K562 (cell line): ENCODE results near the gene TAF12. TPM values are rescaled to one million over a fixed set of nuclear protein-coding genes. Genes with fewer than 3 reads are reported as not detected.

Experiments used
- ATAC-seq: fragments of 200-7000 bp; cut with Tn5 transposase; 3 replicates; pipeline ENCODE4 v1.9.1; 2020; ENCODE audit warnings: moderate library complexity
- BruUV-seq: library from RNA; stranded (reverse); fragments of 400-500 nt; replicated peaks from 2 replicates; lab custom pipeline; 2021; lab: Mats Ljungman, UMichigan
- CTCF ChIA-PET: fragments of 300-600 bp; formaldehyde crosslinking; extraction: SDS; loops from one replicate; lab custom pipeline; 2021; ENCODE audit warnings: low intra/inter-chr PET ratio; lab: Yijun Ruan, JAX
- POLR2A ChIA-PET: fragments of 300-600, 350-650 bp; sonication (Branson Sonifier 250); formaldehyde crosslinking; extraction: SDS; loops from one replicate; lab custom pipeline; 2021; ENCODE audit warnings: antibody characterized with exemption, inconsistent platforms; lab: Yijun Ruan, JAX
- DNase-seq, 4 experiments: peaks; one replicate each; pipeline versions ENCODE4 v3.0.0 to v3.0.0-alpha.2; 2011 to 2018; ENCODE audit warnings: low spot score in 3 of 4, mixed read lengths in 3 of 4; ENCODE audit errors: extremely low read depth in 1 of 4
- FAIRE-seq: peaks from 2 replicates; lab custom pipeline; 2011; peaks lifted over from hg19 to GRCh38; lab: Jason Lieb, UNC
- H2AFZ ChIP-seq: 2 replicates; pipeline ENCODE4 v1.6.0; 2011; ENCODE audit warnings: low read depth, low read length, control low read depth, inconsistent platforms
- H3K27ac ChIP-seq: fragments of 200-600 bp; 3 replicates; pipeline ENCODE4 v1.8.0; 2011; ENCODE audit warnings: low read depth, mild to moderate bottlenecking, control low read depth, inconsistent platforms, low read length, moderate library complexity, mixed read lengths; ENCODE audit errors: extremely low read depth
- H3K27me3 ChIP-seq, 2 experiments: fragments of 300-600 bp in 1 of 2; 2 replicates in 1 of 2; 3 replicates in 1 of 2; pipeline versions ENCODE4 v1.6.0 to v1.8.0; 2011; ENCODE audit warnings: inconsistent platforms in 2 of 2, low read length in 2 of 2, mild to moderate bottlenecking in 1 of 2, mixed read lengths in 1 of 2, moderate library complexity in 1 of 2; ENCODE audit not compliant: control insufficient read depth in 2 of 2, insufficient read depth in 2 of 2
- H3K36me3 ChIP-seq: fragments of 300-600 bp; 3 replicates; pipeline ENCODE4 v1.8.0; 2011; ENCODE audit warnings: mild to moderate bottlenecking, low read length, inconsistent platforms; ENCODE audit not compliant: control insufficient read depth, insufficient read depth
- H3K4me1 ChIP-seq, 2 experiments: fragments of 200-600 bp in 1 of 2; replicated peaks in 1 of 2; 2 replicates in 1 of 2; 3 replicates in 1 of 2; pipeline versions ENCODE4 v1.5.1 to v1.8.0; 2011; ENCODE audit warnings: inconsistent platforms in 2 of 2, low read length in 2 of 2, mild to moderate bottlenecking in 1 of 2, mixed read lengths in 1 of 2, moderate library complexity in 1 of 2; ENCODE audit not compliant: control insufficient read depth in 2 of 2, insufficient read depth in 2 of 2
- H3K4me2 ChIP-seq: 2 replicates; pipeline ENCODE4 v1.6.1; 2011; ENCODE audit warnings: low read length, control low read depth, inconsistent platforms, mixed read lengths; ENCODE audit not compliant: insufficient read depth
- H3K4me3 ChIP-seq: fragments of 200-600 bp; sonication (generic), shearing (Covaris generic); 2 replicates; pipeline ENCODE4 v1.5.1; 2016; ENCODE audit warnings: control low read depth, inconsistent platforms
- H3K79me2 ChIP-seq: fragments of 200-600 bp; 3 replicates; pipeline ENCODE4 v1.8.0; 2011; ENCODE audit warnings: low read length, inconsistent platforms; ENCODE audit not compliant: control insufficient read depth, insufficient read depth
- H3K9ac ChIP-seq, 2 experiments: 2 replicates each; pipeline versions ENCODE4 v1.6.0 to v1.6.1; 2011; ENCODE audit warnings: low read depth in 2 of 2, low read length in 2 of 2, control low read depth in 1 of 2, inconsistent platforms in 1 of 2, mild to moderate bottlenecking in 1 of 2, mixed read lengths in 1 of 2; ENCODE audit not compliant: insufficient read depth in 1 of 2
- H3K9me1 ChIP-seq: one replicate; pipeline ENCODE4 v1.6.0; 2011; ENCODE audit warnings: inconsistent platforms, mild to moderate bottlenecking, low read length, moderate library complexity; ENCODE audit not compliant: control insufficient read depth, insufficient read depth
- H3K9me3 ChIP-seq: replicated peaks from 2 replicates; pipeline ENCODE4 v1.5.1; 2011; ENCODE audit warnings: low read depth, low read length, inconsistent platforms; ENCODE audit not compliant: control insufficient read depth, insufficient read depth
- H4K20me1 ChIP-seq: replicated peaks from 2 replicates; pipeline ENCODE4 v1.6.1; 2011; ENCODE audit warnings: low read length, inconsistent platforms, mixed read lengths; ENCODE audit not compliant: control insufficient read depth, insufficient read depth
- CEBPG ChIP-seq, 3 experiments: fragments of 200-800 bp in 1 of 3; sonication (Bioruptor generic) in 1 of 3; sonication (generic) in 1 of 3; formaldehyde crosslinking in 1 of 3; IDR thresholded peaks in 2 of 3; conservative IDR thresholded peaks in 1 of 3; 2 replicates each; pipeline versions ENCODE4 v1.6.1 to v1.8.0; 2016 to 2022; ENCODE audit warnings: missing compliant biosample characterization in 2 of 3, missing genetic modification characterization in 2 of 3, mild to moderate bottlenecking in 1 of 3, missing genetic modification reagents in 1 of 3
- DNMT1 ChIP-seq: fragments of 450-650 bp; IDR thresholded peaks from 2 replicates; pipeline ENCODE4 v1.6.1; 2016; ENCODE audit warnings: antibody characterized with exemption, mild to moderate bottlenecking
- ELF4 ChIP-seq: fragments of 450-650 bp; formaldehyde crosslinking; IDR thresholded peaks from 2 replicates; pipeline ENCODE4 v1.4.0; 2022; ENCODE audit warnings: missing genetic modification characterization
- ETV5 ChIP-seq: sonication (generic); formaldehyde crosslinking; IDR thresholded peaks from 2 replicates; pipeline ENCODE4 v1.4.0; 2020; ENCODE audit warnings: low read depth, mild to moderate bottlenecking, missing genetic modification reagents
- GABPB2 ChIP-seq: fragments of 250-450 bp; sonication (Bioruptor Pico); conservative IDR thresholded peaks from 2 replicates; pipeline ENCODE4 v1.5.1; 2021; ENCODE audit warnings: mild to moderate bottlenecking
- HSF4 ChIP-seq: fragments of 250-450 bp; sonication (Bioruptor Pico); IDR thresholded peaks from 2 replicates; pipeline ENCODE4 v2.1.2; 2022; ENCODE audit warnings: mild to moderate bottlenecking, moderate library complexity, borderline replicate concordance
- MCM5 ChIP-seq: fragments of 450-650 bp; IDR thresholded peaks from 2 replicates; pipeline ENCODE4 v1.6.1; 2016; ENCODE audit warnings: low read depth
- NFRKB ChIP-seq: fragments of 450-650 bp; IDR thresholded peaks from 2 replicates; pipeline ENCODE4 v1.6.1; 2016; ENCODE audit warnings: low read depth
- POLR3A ChIP-seq: IDR thresholded peaks from 2 replicates; pipeline ENCODE4 v1.6.1; 2011; ENCODE audit warnings: borderline replicate concordance, mild to moderate bottlenecking, moderate library complexity; ENCODE audit not compliant: insufficient read length, insufficient read depth; ENCODE audit errors: extremely low read depth
- SMARCE1 ChIP-seq: fragments of 450-650 bp; IDR thresholded peaks from 2 replicates; pipeline ENCODE4 v1.7.1; 2016; ENCODE audit warnings: mild to moderate bottlenecking
- SOX6 ChIP-seq: fragments of 450-650 bp; IDR thresholded peaks from 2 replicates; pipeline ENCODE4 v1.6.1; 2014; ENCODE audit warnings: mild to moderate bottlenecking
- SPI1 ChIP-seq: IDR thresholded peaks from 2 replicates; pipeline ENCODE4 v1.6.1; 2011; ENCODE audit warnings: low read depth, low read length, control low read depth, borderline replicate concordance
- SUPT5H ChIP-seq: fragments of 450-650 bp; IDR thresholded peaks from 2 replicates; pipeline ENCODE4 v1.6.1; 2016
- TRIM24 ChIP-seq, 2 experiments: fragments of 450-650 bp; IDR thresholded peaks; 2 replicates each; pipeline ENCODE4 v1.6.1; 2016
- U2AF1 ChIP-seq: fragments of 200-400 bp; formaldehyde crosslinking; optimal IDR thresholded peaks from 2 replicates; pipeline ENCODE3; 2017; ENCODE audit warnings: mild to moderate bottlenecking, low read depth, low read length, moderate library complexity
- ZNF253 ChIP-seq: fragments of 250-450 bp; sonication (Bioruptor Pico); conservative IDR thresholded peaks from 2 replicates; pipeline ENCODE4 v1.6.1; 2021; ENCODE audit warnings: mild to moderate bottlenecking
- ZNF431 ChIP-seq: sonication (generic); formaldehyde crosslinking; IDR thresholded peaks from 2 replicates; pipeline ENCODE4 v1.8.0; 2022; ENCODE audit warnings: mild to moderate bottlenecking, missing genetic modification reagents
- in situ Hi-C: fragments of 300-500 bp; cut with MboI; formaldehyde crosslinking; loops from 4 replicates; pipeline ENCODE4 v1.15.0; 2018; ENCODE audit warnings: inconsistent platforms, mixed read lengths
- intact Hi-C: fragments of 100-400 bp; cut with micrococcal nuclease; formaldehyde crosslinking; loops from 2 replicates; pipeline ENCODE4 v1.14.2; 2022
- polyA plus RNA-seq, 8 experiments: library from polyadenylated mRNA; depleted of rRNA in 4 of 8; stranded (reverse) in 5 of 8; unstranded in 3 of 8; fragments of >200 nt; fragmentation: Nextera tagmentation in 2 of 8; fragmentation: Illumina TruSeq in 1 of 8; extraction: Ambion mirVana in 2 of 8; extraction: Trizol in 1 of 8; gene quantifications; 2 replicates each; pipeline versions ENCODE4 v1.2.1 to v1.2.3, GENCODE V29; 2011 to 2014; ENCODE audit warnings: inconsistent platforms in 1 of 8, missing spikeins in 1 of 8
- total RNA-seq, 7 experiments: library from RNA; depleted of rRNA in 6 of 7; stranded (reverse); fragments of >200 nt in 6 of 7; fragmentation: Illumina TruSeq in 2 of 7; extraction: Trizol in 2 of 7; gene quantifications; 2 replicates each; pipeline versions ENCODE4 v1.2.1 to v1.2.3, GENCODE V29; 2011 to 2021; ENCODE audit warnings: low replicate concordance in 1 of 7
- TF ChIP-seq, protein P1 (sequence below): fragments of 250-450 bp; sonication (Bioruptor Pico); IDR thresholded peaks from 2 replicates; pipeline ENCODE4 v1.6.1; 2021; ENCODE audit warnings: mild to moderate bottlenecking
- TF ChIP-seq, protein P2 (sequence below): fragments of 250-450 bp; sonication (Bioruptor Pico); IDR thresholded peaks from 2 replicates; pipeline ENCODE4 v1.4.0; 2020; ENCODE audit warnings: mild to moderate bottlenecking, moderate library complexity, borderline replicate concordance
- TF ChIP-seq, protein P3 (sequence below): fragments of 450-650 bp; IDR thresholded peaks from 2 replicates; pipeline ENCODE4 v1.6.1; 2014; ENCODE audit warnings: low read depth, mild to moderate bottlenecking, moderate library complexity, borderline replicate concordance

Gene TAF12
- total and polyA plus RNA-seq, 9 of the 15 experiments (the other 6 are each of a cell fraction or from before 2014, with no cell fraction given): 31.6 to 89.0 (median 50.5) TPM

DNA sequence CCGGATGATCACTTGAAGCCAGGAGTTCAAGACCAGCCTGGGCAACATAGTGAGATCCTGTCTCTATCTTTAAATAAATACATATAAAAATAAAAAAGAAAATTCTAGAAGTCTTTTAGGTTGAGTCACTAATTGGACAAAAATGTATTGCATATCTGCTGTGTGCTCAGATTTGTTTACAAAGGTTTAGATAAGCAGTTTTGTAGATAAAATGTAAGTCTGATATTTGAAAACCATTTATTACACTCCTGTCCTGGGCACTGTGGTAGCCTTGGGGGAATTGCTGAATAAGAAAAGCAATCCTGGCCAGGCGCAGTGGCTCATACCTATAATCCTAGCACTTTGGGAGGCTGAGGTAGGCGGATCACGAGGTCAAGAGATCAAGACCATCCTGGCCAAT, 37.3 kb upstream of the TAF12 start (continued):
- TF ChIP-seq, protein P1, sequence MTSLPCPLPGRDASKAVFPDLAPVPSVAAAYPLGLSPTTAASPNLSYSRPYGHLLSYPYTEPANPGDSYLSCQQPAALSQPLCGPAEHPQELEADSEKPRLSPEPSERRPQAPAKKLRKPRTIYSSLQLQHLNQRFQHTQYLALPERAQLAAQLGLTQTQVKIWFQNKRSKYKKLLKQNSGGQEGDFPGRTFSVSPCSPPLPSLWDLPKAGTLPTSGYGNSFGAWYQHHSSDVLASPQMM (CRISPR knock-in tag): no peak
- TF ChIP-seq TRIM24 (IDR thresholded peaks at IDR 0.05): no peak
- TF ChIP-seq, all 486 proteins: peak for 0

DNA sequence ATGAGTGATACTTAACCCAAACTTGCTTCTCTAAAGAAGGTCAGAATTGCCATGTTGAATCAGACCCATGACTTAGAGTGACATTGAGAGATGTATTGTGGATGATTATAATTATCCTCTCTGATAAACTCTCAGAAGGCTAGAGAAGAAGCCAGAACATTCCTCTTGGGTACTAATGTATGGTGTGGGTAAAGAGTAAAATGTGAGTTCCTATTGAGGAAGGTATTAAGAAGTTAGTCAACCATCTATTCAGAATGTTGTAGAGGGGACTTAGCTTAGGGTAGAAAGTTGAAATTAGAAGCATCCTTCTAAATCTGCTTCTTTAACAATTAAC, 33.0 kb upstream of the TAF12 start:
- H3K27me3 ChIP-seq: no peaks in the 10 kb centered on the region
- ChIA-PET CTCF (no interaction called here), POLR2A (interaction anchor here (0.6 to 0.8 kb wide), 2 partner anchors 9 to 25 kb away, joined by 3 read pairs; no protein-coding TSS in a partner anchor)
- H3K27ac ChIP-seq: no peak overlapping the region
- in situ Hi-C loops (no loop called here), intact Hi-C loops (no loop called here)
- BruUV-seq: TSS peak; percentile 22
- no peak overlapping the region for H2AFZ ChIP-seq
- H3K9ac ChIP-seq: no peak overlapping the region
- H3K4me2 ChIP-seq: no peak overlapping the region
- peak in 1 of 4 experiments; percentile 5 for DNase-seq
- H3K9me3 ChIP-seq: no peaks in the 10 kb centered on the region
- no peak for ATAC-seq
- peaks cover 0 to 9% of the 10 kb centered on the region in 2 experiments; a peak in 1 of 5 replicates for H3K4me1 ChIP-seq
- no peaks in the 10 kb centered on the region for H3K9me1 ChIP-seq
- H3K79me2 ChIP-seq: peaks cover 9% of the 10 kb centered on the region
- FAIRE-seq: peak; percentile 67
- H4K20me1 ChIP-seq: no peaks in the 10 kb centered on the region
- no peak overlapping the region for H3K4me3 ChIP-seq
- H3K36me3 ChIP-seq: no peaks in the 10 kb centered on the region
- TF ChIP-seq SUPT5H (no peak), ZNF431 (CRISPR knock-in tag) (no peak), CEBPG (CRISPR knock-in tag; IDR thresholded peaks at IDR 0.05) (no peak), CEBPG (tag; conservative IDR thresholded peaks at IDR 0.05 in 1 of 2, IDR thresholded peaks at IDR 0.05 in 1 of 2) (no peak), DNMT1 (no peak), MCM5 (no peak), ETV5 (CRISPR knock-in tag) (no peak), HSF4 (CRISPR knock-in tag) (no peak), POLR3A (no peak), U2AF1 (no peak), ZNF253 (CRISPR knock-in tag) (no peak), SMARCE1 (no peak), ELF4 (CRISPR knock-in tag) (no peak), GABPB2 (CRISPR knock-in tag) (no peak), SPI1 (no peak), SOX6 (no peak), NFRKB (no peak)
- TF ChIP-seq, protein P2, sequence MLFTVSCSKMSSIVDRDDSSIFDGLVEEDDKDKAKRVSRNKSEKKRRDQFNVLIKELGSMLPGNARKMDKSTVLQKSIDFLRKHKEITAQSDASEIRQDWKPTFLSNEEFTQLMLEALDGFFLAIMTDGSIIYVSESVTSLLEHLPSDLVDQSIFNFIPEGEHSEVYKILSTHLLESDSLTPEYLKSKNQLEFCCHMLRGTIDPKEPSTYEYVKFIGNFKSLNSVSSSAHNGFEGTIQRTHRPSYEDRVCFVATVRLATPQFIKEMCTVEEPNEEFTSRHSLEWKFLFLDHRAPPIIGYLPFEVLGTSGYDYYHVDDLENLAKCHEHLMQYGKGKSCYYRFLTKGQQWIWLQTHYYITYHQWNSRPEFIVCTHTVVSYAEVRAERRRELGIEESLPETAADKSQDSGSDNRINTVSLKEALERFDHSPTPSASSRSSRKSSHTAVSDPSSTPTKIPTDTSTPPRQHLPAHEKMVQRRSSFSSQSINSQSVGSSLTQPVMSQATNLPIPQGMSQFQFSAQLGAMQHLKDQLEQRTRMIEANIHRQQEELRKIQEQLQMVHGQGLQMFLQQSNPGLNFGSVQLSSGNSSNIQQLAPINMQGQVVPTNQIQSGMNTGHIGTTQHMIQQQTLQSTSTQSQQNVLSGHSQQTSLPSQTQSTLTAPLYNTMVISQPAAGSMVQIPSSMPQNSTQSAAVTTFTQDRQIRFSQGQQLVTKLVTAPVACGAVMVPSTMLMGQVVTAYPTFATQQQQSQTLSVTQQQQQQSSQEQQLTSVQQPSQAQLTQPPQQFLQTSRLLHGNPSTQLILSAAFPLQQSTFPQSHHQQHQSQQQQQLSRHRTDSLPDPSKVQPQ (CRISPR knock-in tag): no peak
- TF ChIP-seq, protein P3, sequence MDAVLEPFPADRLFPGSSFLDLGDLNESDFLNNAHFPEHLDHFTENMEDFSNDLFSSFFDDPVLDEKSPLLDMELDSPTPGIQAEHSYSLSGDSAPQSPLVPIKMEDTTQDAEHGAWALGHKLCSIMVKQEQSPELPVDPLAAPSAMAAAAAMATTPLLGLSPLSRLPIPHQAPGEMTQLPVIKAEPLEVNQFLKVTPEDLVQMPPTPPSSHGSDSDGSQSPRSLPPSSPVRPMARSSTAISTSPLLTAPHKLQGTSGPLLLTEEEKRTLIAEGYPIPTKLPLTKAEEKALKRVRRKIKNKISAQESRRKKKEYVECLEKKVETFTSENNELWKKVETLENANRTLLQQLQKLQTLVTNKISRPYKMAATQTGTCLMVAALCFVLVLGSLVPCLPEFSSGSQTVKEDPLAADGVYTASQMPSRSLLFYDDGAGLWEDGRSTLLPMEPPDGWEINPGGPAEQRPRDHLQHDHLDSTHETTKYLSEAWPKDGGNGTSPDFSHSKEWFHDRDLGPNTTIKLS: no peak
